HEK293 (cell line): ENCODE results near the gene PABPC3.
A peak's percentile ranks its signal among the peaks of the same experiment; 100 is the strongest.

Experiments used
- CTCF ChIA-PET: fragments of 350-600 bp; formaldehyde crosslinking; extraction: SDS; loops from one replicate; lab custom pipeline; 2021; ENCODE audit warnings: antibody characterized with exemption; lab: Yijun Ruan, JAX
- POLR2A ChIA-PET: fragments of 300-600 bp; formaldehyde crosslinking; extraction: SDS; loops from one replicate; lab custom pipeline; 2020; ENCODE audit warnings: antibody characterized with exemption, inconsistent platforms; lab: Yijun Ruan, JAX
- H3K27ac ChIP-seq: fragments of 200-500 bp; sonication (Bioruptor generic); 2 replicates; pipeline ENCODE4 v1.5.1; 2014; ENCODE audit warnings: low read depth, low read length, control low read depth, inconsistent platforms; ENCODE audit errors: extremely low read depth
- H3K36me3 ChIP-seq, 2 experiments: fragments of 200-500 bp in 1 of 2; sonication (Bioruptor generic) in 1 of 2; 1 replicate in 1 of 2; 2 replicates in 1 of 2; pipeline ENCODE4 v1.5.1; 2014 to 2017; ENCODE audit warnings: inconsistent platforms in 2 of 2, low read length in 2 of 2; ENCODE audit not compliant: control insufficient read depth in 2 of 2, insufficient read depth in 1 of 2
- H3K4me1 ChIP-seq: fragments of 200-500 bp; sonication (Bioruptor generic); 2 replicates; pipeline ENCODE4 v1.5.1; 2014; ENCODE audit warnings: mild to moderate bottlenecking, low read length, inconsistent platforms; ENCODE audit not compliant: control insufficient read depth, insufficient read depth
- H3K4me3 ChIP-seq: 2 replicates; pipeline ENCODE4 v1.5.1; 2011; ENCODE audit warnings: low read depth, mild to moderate bottlenecking, control low read depth, low read length, moderate library complexity
- H3K9me3 ChIP-seq: fragments of 200-500 bp; sonication (Bioruptor generic); 2 replicates; pipeline ENCODE4 v1.5.1; 2014; ENCODE audit warnings: low read depth, low read length, inconsistent platforms; ENCODE audit not compliant: control insufficient read depth, insufficient read depth
- FEZF1 ChIP-seq: fragments of 450-650 bp; formaldehyde crosslinking; IDR thresholded peaks from 2 replicates; pipeline ENCODE4 v1.5.1; 2016; ENCODE audit warnings: missing biosample characterization, missing genetic modification characterization
- GLI2 ChIP-seq: fragments of 450-650 bp; formaldehyde crosslinking; IDR thresholded peaks from 2 replicates; pipeline ENCODE4; 2017; ENCODE audit warnings: missing biosample characterization, missing genetic modification characterization, low read depth, borderline replicate concordance
- IKZF3 ChIP-seq: fragments of 450-650 bp; IDR thresholded peaks from 2 replicates; pipeline ENCODE4 v1.5.0; 2018; ENCODE audit warnings: missing biosample characterization, mild to moderate bottlenecking, missing genetic modification characterization, moderate library complexity
- OSR2 ChIP-seq: fragments of 450-650 bp; formaldehyde crosslinking; IDR thresholded peaks from 2 replicates; pipeline ENCODE4 v1.5.1; 2016; ENCODE audit warnings: missing biosample characterization, missing genetic modification characterization
- RBAK ChIP-seq: fragments of 450-650 bp; formaldehyde crosslinking; IDR thresholded peaks from 2 replicates; pipeline ENCODE4 v1.5.1; 2016; ENCODE audit warnings: missing biosample characterization, missing genetic modification characterization
- SCRT1 ChIP-seq: fragments of 450-650 bp; formaldehyde crosslinking; IDR thresholded peaks from 2 replicates; pipeline ENCODE4 v1.5.1; 2016; ENCODE audit warnings: missing biosample characterization, missing genetic modification characterization, borderline replicate concordance
- SP2 ChIP-seq: fragments of 450-650 bp; formaldehyde crosslinking; IDR thresholded peaks from 2 replicates; pipeline ENCODE4 v1.5.1; 2016; ENCODE audit warnings: missing biosample characterization, missing genetic modification characterization
- WT1 ChIP-seq: fragments of 450-650 bp; formaldehyde crosslinking; IDR thresholded peaks from 2 replicates; pipeline ENCODE4 v1.5.1; 2016; ENCODE audit warnings: missing biosample characterization, missing genetic modification characterization
- ZBTB17 ChIP-seq: fragments of 450-650 bp; formaldehyde crosslinking; IDR thresholded peaks from 2 replicates; pipeline ENCODE4 v1.5.1; 2016; ENCODE audit warnings: missing biosample characterization, missing genetic modification characterization
- ZBTB20 ChIP-seq: fragments of 450-650 bp; formaldehyde crosslinking; IDR thresholded peaks from 2 replicates; pipeline ENCODE4 v1.5.1; 2016; ENCODE audit warnings: missing biosample characterization, missing genetic modification characterization
- ZFP69B ChIP-seq: fragments of 450-650 bp; formaldehyde crosslinking; IDR thresholded peaks from 2 replicates; pipeline ENCODE4 v1.5.1; 2016; ENCODE audit warnings: missing biosample characterization, missing genetic modification characterization
- ZNF121 ChIP-seq: fragments of 450-650 bp; formaldehyde crosslinking; IDR thresholded peaks from 2 replicates; pipeline ENCODE4 v1.5.1; 2016; ENCODE audit warnings: missing biosample characterization, missing genetic modification characterization
- ZNF16 ChIP-seq: fragments of 450-650 bp; formaldehyde crosslinking; IDR thresholded peaks from 2 replicates; pipeline ENCODE4 v1.5.1; 2016; ENCODE audit warnings: low read depth, missing biosample characterization, missing genetic modification characterization
- ZNF23 ChIP-seq: fragments of 450-650 bp; formaldehyde crosslinking; IDR thresholded peaks from 2 replicates; pipeline ENCODE4 v1.5.1; 2016; ENCODE audit warnings: missing biosample characterization, missing genetic modification characterization, borderline replicate concordance
- ZNF248 ChIP-seq: fragments of 450-650 bp; formaldehyde crosslinking; IDR thresholded peaks from 2 replicates; pipeline ENCODE4 v1.5.1; 2017; ENCODE audit warnings: missing biosample characterization, missing genetic modification characterization
- ZNF324 ChIP-seq: fragments of 450-650 bp; formaldehyde crosslinking; IDR thresholded peaks from 2 replicates; pipeline ENCODE4 v1.5.1; 2016; ENCODE audit warnings: missing biosample characterization, missing genetic modification characterization
- ZNF423 ChIP-seq: fragments of 450-650 bp; formaldehyde crosslinking; IDR thresholded peaks from 2 replicates; pipeline ENCODE4 v1.5.1; 2016; ENCODE audit warnings: missing biosample characterization, missing genetic modification characterization
- ZNF426 ChIP-seq: fragments of 450-650 bp; formaldehyde crosslinking; IDR thresholded peaks from 2 replicates; pipeline ENCODE4 v1.5.1; 2017; ENCODE audit warnings: missing biosample characterization, missing genetic modification characterization, mild to moderate bottlenecking, inconsistent platforms, moderate library complexity
- ZNF510 ChIP-seq: fragments of 450-650 bp; formaldehyde crosslinking; IDR thresholded peaks from 2 replicates; pipeline ENCODE4 v1.5.1; 2018; ENCODE audit warnings: mild to moderate bottlenecking, missing genetic modification characterization, missing biosample characterization; ENCODE audit not compliant: insufficient replicate concordance
- ZNF548 ChIP-seq: fragments of 450-650 bp; formaldehyde crosslinking; IDR thresholded peaks from 2 replicates; pipeline ENCODE4 v1.5.1; 2016; ENCODE audit warnings: missing biosample characterization, missing genetic modification characterization
- ZNF549 ChIP-seq: fragments of 450-650 bp; IDR thresholded peaks from 2 replicates; pipeline ENCODE4 v1.5.1; 2018; ENCODE audit warnings: missing biosample characterization, missing genetic modification characterization, mild to moderate bottlenecking, inconsistent platforms, moderate library complexity
- ZNF623 ChIP-seq: fragments of 450-650 bp; formaldehyde crosslinking; IDR thresholded peaks from 2 replicates; pipeline ENCODE4 v1.5.1; 2016; ENCODE audit warnings: missing biosample characterization, missing genetic modification characterization
- ZNF639 ChIP-seq: fragments of 450-650 bp; formaldehyde crosslinking; IDR thresholded peaks from 2 replicates; pipeline ENCODE4 v1.5.1; 2016; ENCODE audit warnings: missing biosample characterization, missing genetic modification characterization
- ZNF654 ChIP-seq: fragments of 450-650 bp; formaldehyde crosslinking; IDR thresholded peaks from 2 replicates; pipeline ENCODE4 v1.5.1; 2016; ENCODE audit warnings: low read depth, missing biosample characterization, missing genetic modification characterization
- ZNF660 ChIP-seq: fragments of 450-650 bp; IDR thresholded peaks from 2 replicates; pipeline ENCODE4 v1.5.1; 2018; ENCODE audit warnings: missing biosample characterization, mild to moderate bottlenecking, missing genetic modification characterization
- ZNF670 ChIP-seq: fragments of 450-650 bp; formaldehyde crosslinking; IDR thresholded peaks from 2 replicates; pipeline ENCODE4 v1.5.1; 2016; ENCODE audit warnings: missing biosample characterization, missing genetic modification characterization, low read depth
- ZNF747 ChIP-seq: fragments of 450-650 bp; formaldehyde crosslinking; IDR thresholded peaks from 2 replicates; pipeline ENCODE4 v1.5.1; 2016; ENCODE audit warnings: missing biosample characterization, missing genetic modification characterization
- ZSCAN16 ChIP-seq: fragments of 450-650 bp; formaldehyde crosslinking; IDR thresholded peaks from 2 replicates; pipeline ENCODE4 v1.5.1; 2016; ENCODE audit warnings: missing biosample characterization, missing genetic modification characterization
- ZXDB ChIP-seq: fragments of 450-650 bp; formaldehyde crosslinking; IDR thresholded peaks from 2 replicates; pipeline ENCODE4 v1.5.1; 2016; ENCODE audit warnings: missing biosample characterization, missing genetic modification characterization
- TF ChIP-seq, protein P1 (sequence below): fragments of 450-650 bp; formaldehyde crosslinking; IDR thresholded peaks from 2 replicates; pipeline ENCODE4 v1.5.1; 2016; ENCODE audit warnings: missing biosample characterization, missing genetic modification characterization
- TF ChIP-seq, protein P2 (sequence below): fragments of 450-650 bp; formaldehyde crosslinking; IDR thresholded peaks from 2 replicates; pipeline ENCODE4 v1.5.1; 2016; ENCODE audit warnings: missing biosample characterization, missing genetic modification characterization, borderline replicate concordance

Gene PABPC3

DNA sequence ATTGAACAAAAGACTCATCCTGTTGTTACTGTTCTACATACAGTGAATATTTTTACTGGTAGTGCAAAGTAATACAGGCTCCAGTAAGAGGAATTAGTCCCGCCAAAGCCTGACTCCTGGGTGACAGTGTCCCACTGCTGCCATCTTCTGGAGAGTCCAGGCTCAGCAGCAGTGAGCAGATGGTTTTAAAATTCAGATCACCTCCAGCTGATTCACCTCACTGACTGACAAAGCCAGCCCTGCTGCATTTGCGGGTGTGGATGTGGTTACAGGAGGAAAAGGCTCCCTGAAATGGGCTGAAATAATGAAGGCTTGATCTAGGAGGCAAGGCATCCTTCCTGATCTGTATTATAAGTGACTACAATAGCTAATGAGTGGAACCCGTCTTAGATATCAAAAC is 18.3 kb downstream of the PABPC3 start:
- H3K27ac ChIP-seq = no peak overlapping the region
- CTCF ChIA-PET = interaction anchor here (0.6 to 5.6 kb wide), 18 partner anchors 8 to 939 kb away, joined by 3 to 47 read pairs (median 4); no protein-coding TSS in a partner anchor
- H3K4me3 ChIP-seq = no peak overlapping the region
- TF ChIP-seq ZNF654 (peak; percentile 73), ZNF548 (no peak), ZNF23 (tag by site-specific recombination) (no peak), ZNF510 (tag by site-specific recombination) (no peak), ZXDB (no peak), SP2 (no peak), ZNF426 (tag by site-specific recombination) (no peak), WT1 (tag by site-specific recombination) (no peak), ZNF670 (tag by site-specific recombination) (no peak), ZNF660 (tag by site-specific recombination) (no peak), ZBTB20 (peak; percentile 59; the same call in 1 of the 2 replicates), ZFP69B (no peak), GLI2 (tag by site-specific recombination) (no peak), ZNF623 (tag by site-specific recombination) (no peak), ZNF121 (no peak), RBAK (tag by site-specific recombination) (no peak), SCRT1 (tag by site-specific recombination) (no peak), OSR2 (no peak), FEZF1 (tag by site-specific recombination) (no peak), ZNF16 (tag by site-specific recombination) (no peak), ZBTB17 (no peak), ZNF248 (tag by site-specific recombination) (no peak), ZNF639 (tag by site-specific recombination) (no peak), ZNF747 (tag by site-specific recombination) (no peak)
- TF ChIP-seq, protein P1, sequence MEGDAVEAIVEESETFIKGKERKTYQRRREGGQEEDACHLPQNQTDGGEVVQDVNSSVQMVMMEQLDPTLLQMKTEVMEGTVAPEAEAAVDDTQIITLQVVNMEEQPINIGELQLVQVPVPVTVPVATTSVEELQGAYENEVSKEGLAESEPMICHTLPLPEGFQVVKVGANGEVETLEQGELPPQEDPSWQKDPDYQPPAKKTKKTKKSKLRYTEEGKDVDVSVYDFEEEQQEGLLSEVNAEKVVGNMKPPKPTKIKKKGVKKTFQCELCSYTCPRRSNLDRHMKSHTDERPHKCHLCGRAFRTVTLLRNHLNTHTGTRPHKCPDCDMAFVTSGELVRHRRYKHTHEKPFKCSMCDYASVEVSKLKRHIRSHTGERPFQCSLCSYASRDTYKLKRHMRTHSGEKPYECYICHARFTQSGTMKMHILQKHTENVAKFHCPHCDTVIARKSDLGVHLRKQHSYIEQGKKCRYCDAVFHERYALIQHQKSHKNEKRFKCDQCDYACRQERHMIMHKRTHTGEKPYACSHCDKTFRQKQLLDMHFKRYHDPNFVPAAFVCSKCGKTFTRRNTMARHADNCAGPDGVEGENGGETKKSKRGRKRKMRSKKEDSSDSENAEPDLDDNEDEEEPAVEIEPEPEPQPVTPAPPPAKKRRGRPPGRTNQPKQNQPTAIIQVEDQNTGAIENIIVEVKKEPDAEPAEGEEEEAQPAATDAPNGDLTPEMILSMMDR (tag by site-specific recombination) = peak; percentile 55; the same call in 1 of the 2 replicates
- TF ChIP-seq, all 188 proteins: peak for 3
- no peaks in the 10 kb centered on the region for H3K9me3 ChIP-seq
- no peaks in the 10 kb centered on the region for H3K36me3 ChIP-seq
- POLR2A ChIA-PET = no interaction called here
- H3K4me1 ChIP-seq = no peaks in the 10 kb centered on the region

DNA sequence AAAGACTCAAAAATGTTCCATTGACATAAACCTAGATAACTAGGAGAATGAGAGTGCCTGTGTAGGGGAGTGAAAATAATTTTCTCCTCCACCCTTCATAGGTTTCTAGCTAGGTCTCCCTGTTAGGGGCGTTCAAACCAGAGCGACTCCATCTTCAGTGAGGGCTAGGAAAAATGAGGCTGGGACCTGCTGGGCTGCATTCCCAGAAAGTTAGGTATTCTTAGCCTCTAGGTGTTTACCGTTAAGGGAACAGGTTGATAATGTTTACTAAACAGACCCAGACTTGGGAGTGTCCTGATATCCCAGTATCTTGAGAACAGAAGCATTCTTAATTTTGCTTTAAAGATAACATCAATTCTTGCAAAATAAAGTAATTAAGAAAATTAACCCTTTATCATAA is 20.1 kb downstream of the PABPC3 start:
- Histone ChIP-seq H3K9me3 (no peaks in the 10 kb centered on the region), H3K36me3 (no peaks in the 10 kb centered on the region), H3K27ac (no peak overlapping the region), H3K4me3 (no peak overlapping the region), H3K4me1 (no peaks in the 10 kb centered on the region)
- ChIA-PET POLR2A (no interaction called here), CTCF (interaction anchor here (1.2 kb wide), 1 partner anchor 32 kb away, joined by 6 read pairs; no protein-coding TSS in a partner anchor)
- TF ChIP-seq ZNF423 (tag by site-specific recombination) (no peak), ZNF324 (tag by site-specific recombination) (no peak), ZNF426 (tag by site-specific recombination) (no peak), ZNF549 (tag by site-specific recombination) (no peak), IKZF3 (no peak), ZSCAN16 (no peak), ZNF548 (no peak)
- TF ChIP-seq, protein P2, sequence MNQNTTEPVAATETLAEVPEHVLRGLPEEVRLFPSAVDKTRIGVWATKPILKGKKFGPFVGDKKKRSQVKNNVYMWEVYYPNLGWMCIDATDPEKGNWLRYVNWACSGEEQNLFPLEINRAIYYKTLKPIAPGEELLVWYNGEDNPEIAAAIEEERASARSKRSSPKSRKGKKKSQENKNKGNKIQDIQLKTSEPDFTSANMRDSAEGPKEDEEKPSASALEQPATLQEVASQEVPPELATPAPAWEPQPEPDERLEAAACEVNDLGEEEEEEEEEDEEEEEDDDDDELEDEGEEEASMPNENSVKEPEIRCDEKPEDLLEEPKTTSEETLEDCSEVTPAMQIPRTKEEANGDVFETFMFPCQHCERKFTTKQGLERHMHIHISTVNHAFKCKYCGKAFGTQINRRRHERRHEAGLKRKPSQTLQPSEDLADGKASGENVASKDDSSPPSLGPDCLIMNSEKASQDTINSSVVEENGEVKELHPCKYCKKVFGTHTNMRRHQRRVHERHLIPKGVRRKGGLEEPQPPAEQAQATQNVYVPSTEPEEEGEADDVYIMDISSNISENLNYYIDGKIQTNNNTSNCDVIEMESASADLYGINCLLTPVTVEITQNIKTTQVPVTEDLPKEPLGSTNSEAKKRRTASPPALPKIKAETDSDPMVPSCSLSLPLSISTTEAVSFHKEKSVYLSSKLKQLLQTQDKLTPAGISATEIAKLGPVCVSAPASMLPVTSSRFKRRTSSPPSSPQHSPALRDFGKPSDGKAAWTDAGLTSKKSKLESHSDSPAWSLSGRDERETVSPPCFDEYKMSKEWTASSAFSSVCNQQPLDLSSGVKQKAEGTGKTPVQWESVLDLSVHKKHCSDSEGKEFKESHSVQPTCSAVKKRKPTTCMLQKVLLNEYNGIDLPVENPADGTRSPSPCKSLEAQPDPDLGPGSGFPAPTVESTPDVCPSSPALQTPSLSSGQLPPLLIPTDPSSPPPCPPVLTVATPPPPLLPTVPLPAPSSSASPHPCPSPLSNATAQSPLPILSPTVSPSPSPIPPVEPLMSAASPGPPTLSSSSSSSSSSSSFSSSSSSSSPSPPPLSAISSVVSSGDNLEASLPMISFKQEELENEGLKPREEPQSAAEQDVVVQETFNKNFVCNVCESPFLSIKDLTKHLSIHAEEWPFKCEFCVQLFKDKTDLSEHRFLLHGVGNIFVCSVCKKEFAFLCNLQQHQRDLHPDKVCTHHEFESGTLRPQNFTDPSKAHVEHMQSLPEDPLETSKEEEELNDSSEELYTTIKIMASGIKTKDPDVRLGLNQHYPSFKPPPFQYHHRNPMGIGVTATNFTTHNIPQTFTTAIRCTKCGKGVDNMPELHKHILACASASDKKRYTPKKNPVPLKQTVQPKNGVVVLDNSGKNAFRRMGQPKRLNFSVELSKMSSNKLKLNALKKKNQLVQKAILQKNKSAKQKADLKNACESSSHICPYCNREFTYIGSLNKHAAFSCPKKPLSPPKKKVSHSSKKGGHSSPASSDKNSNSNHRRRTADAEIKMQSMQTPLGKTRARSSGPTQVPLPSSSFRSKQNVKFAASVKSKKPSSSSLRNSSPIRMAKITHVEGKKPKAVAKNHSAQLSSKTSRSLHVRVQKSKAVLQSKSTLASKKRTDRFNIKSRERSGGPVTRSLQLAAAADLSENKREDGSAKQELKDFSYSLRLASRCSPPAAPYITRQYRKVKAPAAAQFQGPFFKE (tag by site-specific recombination) = no peak
